Skin of body (tissue), 2 donors: ENCODE results near the gene BTNL8. TPM values are rescaled to one million over a fixed set of nuclear protein-coding genes. Genes with fewer than 3 reads are reported as not detected.

Source experiments
- DNase-seq: peaks from one replicate; lab custom pipeline; 2025; lab: John Stamatoyannopoulos, UW
- total RNA-seq: library from RNA; depleted of rRNA; stranded (reverse); fragments of >200 nt; gene quantifications from one replicate; pipeline ENCODE4 v1.2.3, GENCODE V29; 2014

The BTNL8 gene
- total RNA-seq, result 0.49 TPM

- DNase-seq, result no peak
Measured at GRCh38 chr5:180898621-180899246, at the start of gene BTNL8. TSS of gene BTNL8 (plus strand) at chr5:180899159. CDS start at chr5:180899311, 152 bp downstream.

- no peak for DNase-seq
Measured at GRCh38 chr5:180849827-180850226, 49.1 kb upstream of the BTNL8 start.

- DNase-seq, result no peak
Measured at GRCh38 chr5:180850434-180851078, 48.4 kb upstream of the BTNL8 start.

GRCh38 chr5:180852495-180852894 lies 46.5 kb upstream of the BTNL8 start:
- no peak for DNase-seq

GRCh38 chr5:180853121-180853847 lies 45.7 kb upstream of the BTNL8 start:
- no peak for DNase-seq

GRCh38 chr5:180853848-180854176 lies 45.1 kb upstream of the BTNL8 start:
- DNase-seq, result no peak

GRCh38 chr5:180858586-180858985 lies 40.4 kb upstream of the BTNL8 start:
- no peak for DNase-seq

- no peak for DNase-seq
Measured at GRCh38 chr5:180860273-180860886, 38.6 kb upstream of the BTNL8 start.

GRCh38 chr5:180860887-180861822 lies 37.8 kb upstream of the BTNL8 start, which contains the start of gene ZFP62:
TSS of gene ZFP62 (minus strand) at chr5:180861276. CDS start at chr5:180861219, 57 bp downstream.
- DNase-seq, result peak; percentile 83

- no peak for DNase-seq
Measured at GRCh38 chr5:180862645-180863044, 36.3 kb upstream of the BTNL8 start.

GRCh38 chr5:180865981-180866695 lies 32.8 kb upstream of the BTNL8 start:
- DNase-seq, result peak; percentile 10

GRCh38 chr5:180866985-180867384 lies 32.0 kb upstream of the BTNL8 start:
- DNase-seq, result no peak

GRCh38 chr5:180868960-180869359 lies 30.0 kb upstream of the BTNL8 start:
- peak; percentile 38 for DNase-seq

- no peak for DNase-seq
Measured at GRCh38 chr5:180869587-180869986, 29.4 kb upstream of the BTNL8 start.

GRCh38 chr5:180870276-180871068 lies 28.5 kb upstream of the BTNL8 start:
- DNase-seq, result no peak

- no peak for DNase-seq
Measured at GRCh38 chr5:180872419-180872818, 26.5 kb upstream of the BTNL8 start.

GRCh38 chr5:180873615-180874520 lies 25.1 kb upstream of the BTNL8 start:
- no peak for DNase-seq

- no peak for DNase-seq
Measured at GRCh38 chr5:180874804-180875582, 24.0 kb upstream of the BTNL8 start.
